Measurements from ENCODE around the gene RSBN1L. TPM values are rescaled to one million over a fixed set of nuclear protein-coding genes. Genes with fewer than 3 reads are reported as not detected.

Gene RSBN1L
- polyA plus RNA-seq, 3 donors, result 1.3 to 10.0 (median 2.2) TPM

DNA sequence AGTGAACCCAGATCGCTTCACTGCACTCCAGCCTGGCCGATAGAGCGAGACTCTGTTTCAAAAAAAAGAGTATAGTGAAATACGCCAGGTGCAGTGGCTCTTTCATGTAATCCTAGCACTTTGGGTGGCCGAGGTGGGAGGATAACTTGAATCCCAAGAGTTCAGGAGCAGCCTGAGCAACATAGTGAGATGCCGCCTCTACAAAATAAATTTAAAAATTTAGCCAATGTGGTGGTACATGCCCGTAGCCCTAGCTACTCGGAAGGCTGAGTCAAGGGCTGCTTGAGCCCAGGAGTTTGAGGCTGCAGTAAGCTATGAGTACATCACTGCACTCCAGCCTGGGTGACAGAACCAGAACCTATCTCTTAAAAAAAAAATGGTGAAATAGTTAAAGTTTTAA is 74.1 kb downstream of the RSBN1L start:
- no peaks in the 10 kb centered on the region for H3K4me1 ChIP-seq (ENCODE audit: control insufficient read depth in 1 of 2, insufficient read depth in 2 of 2, low read length in 2 of 2)
- no peak overlapping the region for H3K4me2 ChIP-seq (replicated peaks; ENCODE audit: extremely low read depth, low read length, poor library complexity, severe bottlenecking)
- peaks cover 49 to 89% of the 10 kb centered on the region in 2 donors for H3K36me3 Mint-ChIP-seq
- peaks cover 56 to 93% of the 10 kb centered on the region in 2 donors for H3K36me3 ChIP-seq (replicated peaks in 1 of 2; ENCODE audit: control insufficient read depth in 1 of 2, insufficient read depth in 2 of 2, low read length in 2 of 2)
- no peak overlapping the region for H3K9ac ChIP-seq (ENCODE audit: insufficient read depth, low read length, poor library complexity, severe bottlenecking)
- H3K79me2 ChIP-seq (ENCODE audit: insufficient read depth, low read length), result peaks cover 21% of the 10 kb centered on the region
- DNase-seq, result no peak
- TF ChIP-seq, protein P1, sequence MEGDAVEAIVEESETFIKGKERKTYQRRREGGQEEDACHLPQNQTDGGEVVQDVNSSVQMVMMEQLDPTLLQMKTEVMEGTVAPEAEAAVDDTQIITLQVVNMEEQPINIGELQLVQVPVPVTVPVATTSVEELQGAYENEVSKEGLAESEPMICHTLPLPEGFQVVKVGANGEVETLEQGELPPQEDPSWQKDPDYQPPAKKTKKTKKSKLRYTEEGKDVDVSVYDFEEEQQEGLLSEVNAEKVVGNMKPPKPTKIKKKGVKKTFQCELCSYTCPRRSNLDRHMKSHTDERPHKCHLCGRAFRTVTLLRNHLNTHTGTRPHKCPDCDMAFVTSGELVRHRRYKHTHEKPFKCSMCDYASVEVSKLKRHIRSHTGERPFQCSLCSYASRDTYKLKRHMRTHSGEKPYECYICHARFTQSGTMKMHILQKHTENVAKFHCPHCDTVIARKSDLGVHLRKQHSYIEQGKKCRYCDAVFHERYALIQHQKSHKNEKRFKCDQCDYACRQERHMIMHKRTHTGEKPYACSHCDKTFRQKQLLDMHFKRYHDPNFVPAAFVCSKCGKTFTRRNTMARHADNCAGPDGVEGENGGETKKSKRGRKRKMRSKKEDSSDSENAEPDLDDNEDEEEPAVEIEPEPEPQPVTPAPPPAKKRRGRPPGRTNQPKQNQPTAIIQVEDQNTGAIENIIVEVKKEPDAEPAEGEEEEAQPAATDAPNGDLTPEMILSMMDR (IDR thresholded peaks at IDR 0.05), result no peak
- peaks cover 0 to 2% (median 0%) of the 10 kb centered on the region in 3 donors for H3K27me3 Mint-ChIP-seq (ENCODE audit: low read depth in 3 of 3)
- H4K20me1 ChIP-seq (ENCODE audit: insufficient read depth, low read length), result peaks cover 24% of the 10 kb centered on the region
- no peak overlapping the region for H2AFZ ChIP-seq (ENCODE audit: insufficient read depth, low read depth, low read length, poor library complexity, severe bottlenecking)
- H3K9me3 ChIP-seq (replicated peaks in 1 of 2; ENCODE audit: control insufficient read depth in 1 of 2, insufficient read depth in 1 of 2, low read length in 2 of 2), result no peaks in the 10 kb centered on the region
- peaks cover 4% of the 10 kb centered on the region for H3K4me1 Mint-ChIP-seq
- H3K27me3 ChIP-seq (ENCODE audit: control insufficient read depth in 2 of 2, insufficient read depth in 2 of 2, low read length in 2 of 2), result no peaks in the 10 kb centered on the region
- no peaks in the 10 kb centered on the region for H3K9me3 Mint-ChIP-seq
- no peak overlapping the region for H3K27ac Mint-ChIP-seq
- no peak overlapping the region for H3K27ac ChIP-seq (ENCODE audit: low read depth in 1 of 2, low read length in 2 of 2)
- WGBS (ENCODE audit: insufficient coverage), result 93% methylated on average over 6 of the region's 8 CpGs
- no peak overlapping the region for H3K4me3 Mint-ChIP-seq
- H3K4me3 ChIP-seq (replicated peaks in 1 of 3; ENCODE audit: low read depth in 2 of 3, low read length in 3 of 3), result no peak overlapping the region
- intact Hi-C loops (cut with micrococcal nuclease), result no loop called here

GRCh38 chr7:77771901-77772300 is 75.6 kb downstream of the RSBN1L start:
- Histone ChIP-seq H3K36me3 (replicated peaks in 1 of 2; ENCODE audit: control insufficient read depth in 1 of 2, insufficient read depth in 2 of 2, low read length in 2 of 2) (peaks cover 64 to 95% of the 10 kb centered on the region in 2 donors), H4K20me1 (ENCODE audit: insufficient read depth, low read length) (peaks cover 20% of the 10 kb centered on the region), H3K4me1 (ENCODE audit: control insufficient read depth in 1 of 2, insufficient read depth in 2 of 2, low read length in 2 of 2) (no peaks in the 10 kb centered on the region), H2AFZ (ENCODE audit: insufficient read depth, low read depth, low read length, poor library complexity, severe bottlenecking) (no peak overlapping the region), H3K4me2 (replicated peaks; ENCODE audit: extremely low read depth, low read length, poor library complexity, severe bottlenecking) (no peak overlapping the region), H3K79me2 (ENCODE audit: insufficient read depth, low read length) (peaks cover 7% of the 10 kb centered on the region), H3K9ac (ENCODE audit: insufficient read depth, low read length, poor library complexity, severe bottlenecking) (no peak overlapping the region), H3K4me3 (replicated peaks in 1 of 3; ENCODE audit: low read depth in 2 of 3, low read length in 3 of 3) (no peak overlapping the region), H3K9me3 (replicated peaks in 1 of 2; ENCODE audit: control insufficient read depth in 1 of 2, insufficient read depth in 1 of 2, low read length in 2 of 2) (no peaks in the 10 kb centered on the region), H3K27ac (ENCODE audit: low read depth in 1 of 2, low read length in 2 of 2) (no peak overlapping the region), H3K27me3 (ENCODE audit: control insufficient read depth in 2 of 2, insufficient read depth in 2 of 2, low read length in 2 of 2) (no peaks in the 10 kb centered on the region)
- intact Hi-C loops (cut with micrococcal nuclease), result no loop called here
- peaks cover 0 to 2% (median 0%) of the 10 kb centered on the region in 3 donors for H3K27me3 Mint-ChIP-seq (ENCODE audit: low read depth in 3 of 3)
- TF ChIP-seq, protein P1 (IDR thresholded peaks at IDR 0.05), result no peak
- H3K36me3 Mint-ChIP-seq, result peaks cover 56 to 92% of the 10 kb centered on the region in 2 donors
- peaks cover 0 to 1% (median 0%) of the 10 kb centered on the region in 7 donors for H3K9me3 Mint-ChIP-seq
- H3K4me3 Mint-ChIP-seq, result no peak overlapping the region
- no peaks in the 10 kb centered on the region for H3K4me1 Mint-ChIP-seq
- peak overlapping the region in 2 of 7 donors; percentile 15 to 45 for H3K27ac Mint-ChIP-seq
- DNase-seq, result no peak

Measured in CD14-positive monocyte (primary cell).